ENCODE data around the gene FHL1.
"Not testable (repeated sequence)": the region's sequence is repeated elsewhere in the genome, so short reads cannot be mapped to it uniquely, and the experiment has no call there.

FHL1 gene

GRCh38 chrX:136147315-136147901 is at the start of gene FHL1:
Gene FHL1, plus strand, starts transcription at chrX:136147533.
- DNase-seq, result peak; percentile 13

- DNase-seq, result no peak
Observed at GRCh38 chrX:136097871-136098805, 49.2 kb upstream of the FHL1 start.

GRCh38 chrX:136104936-136105335 is 42.4 kb upstream of the FHL1 start:
- DNase-seq, result no peak

- DNase-seq, result no peak
Observed at GRCh38 chrX:136106920-136107528, 40.3 kb upstream of the FHL1 start.

GRCh38 chrX:136108905-136109304 is 38.4 kb upstream of the FHL1 start:
- not testable (repeated sequence) for DNase-seq

DNA sequence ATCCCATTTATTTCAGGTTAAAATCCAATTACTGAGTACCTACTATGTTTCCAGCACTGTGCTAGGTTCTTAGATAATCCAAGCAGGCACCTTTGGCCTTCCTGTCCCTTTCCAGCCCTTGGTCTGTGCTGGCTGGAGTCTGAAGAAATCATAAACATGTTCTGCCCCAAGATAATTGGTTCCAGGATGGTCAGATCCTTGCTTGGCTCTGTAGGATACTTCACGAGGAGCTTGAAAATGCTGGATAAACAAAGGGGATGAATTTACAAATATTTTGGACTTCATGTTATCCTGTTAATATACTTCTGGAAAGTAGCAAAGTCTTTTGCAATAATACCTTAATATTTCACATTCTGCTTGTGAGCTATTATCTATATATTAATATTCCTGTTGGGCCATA is 35.0 kb upstream of the FHL1 start:
- DNase-seq, result no peak

DNA sequence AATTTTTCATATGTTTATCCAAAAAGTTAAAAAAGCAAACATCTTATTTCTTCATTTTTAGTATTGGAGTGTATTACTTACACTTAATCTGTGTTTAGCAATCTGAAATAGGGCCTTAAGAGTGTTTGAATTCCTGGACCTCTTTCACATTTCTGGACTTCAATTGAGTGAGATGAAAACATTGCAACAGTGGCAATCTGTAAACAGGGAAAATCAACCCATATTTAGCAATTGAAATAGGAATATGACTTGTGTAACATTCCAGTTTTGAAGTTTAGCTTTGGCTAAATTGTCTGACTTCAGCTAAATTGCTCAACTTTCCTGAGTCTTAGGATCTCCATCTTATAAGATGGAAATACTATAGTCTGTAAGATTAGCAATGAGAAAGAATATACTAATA is 34.6 kb upstream of the FHL1 start:
- no peak for DNase-seq

- no peak for DNase-seq
Observed at GRCh38 chrX:136115126-136115903, 32.0 kb upstream of the FHL1 start.

- no peak for DNase-seq
Observed at GRCh38 chrX:136115904-136116297, 31.4 kb upstream of the FHL1 start.

DNA sequence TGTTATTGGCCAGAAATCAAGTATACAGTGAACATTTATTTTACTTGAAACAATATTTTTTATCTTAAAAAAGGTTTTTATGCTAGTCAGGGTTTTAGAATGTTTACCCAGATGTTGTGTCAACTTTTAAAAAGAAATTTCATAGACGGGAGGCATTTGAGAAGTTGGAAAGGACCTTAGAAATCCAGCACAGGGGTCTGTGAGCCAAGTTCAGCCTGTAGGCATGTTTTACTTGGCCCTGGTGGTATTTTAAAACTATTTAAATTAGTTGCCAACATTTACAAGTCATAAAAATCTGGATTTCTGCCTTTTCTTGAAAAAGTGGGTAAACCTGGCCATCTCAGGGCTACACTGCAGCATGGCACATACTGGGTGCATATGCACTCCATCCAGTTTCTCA is 25.5 kb upstream of the FHL1 start:
- DNase-seq, result no peak

- no peak for DNase-seq
Observed at GRCh38 chrX:136122207-136122606, 25.1 kb upstream of the FHL1 start.

- DNase-seq, result no peak
Observed at GRCh38 chrX:136125106-136125505, 22.2 kb upstream of the FHL1 start.

- no peak for DNase-seq
Observed at GRCh38 chrX:136126371-136126770, 21.0 kb upstream of the FHL1 start.

DNA sequence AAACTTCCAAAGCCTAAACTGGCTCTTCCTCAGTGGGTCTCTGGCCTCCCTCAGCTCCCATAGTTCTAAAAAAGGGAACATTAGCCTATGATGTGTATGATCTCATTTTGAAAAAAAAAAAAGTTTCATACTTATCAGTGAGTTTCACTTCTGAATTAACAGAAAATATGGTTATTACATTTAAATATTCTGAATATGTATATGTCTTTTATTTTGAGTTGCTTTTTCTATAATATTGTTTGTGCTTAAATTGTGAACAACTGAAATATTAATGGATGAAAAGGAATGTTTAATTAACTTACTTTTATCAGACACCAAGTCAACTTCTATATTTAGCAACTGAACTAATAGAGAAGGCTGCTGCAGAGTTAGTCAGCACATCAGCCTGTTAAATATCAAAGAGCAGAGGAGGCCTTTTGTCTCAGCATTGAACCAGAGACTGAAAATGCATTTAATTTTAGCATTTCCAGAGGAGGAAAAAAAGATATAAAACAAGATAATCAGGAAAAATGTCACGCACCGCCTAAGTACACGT is 20.4 kb upstream of the FHL1 start:
- no peak for DNase-seq

GRCh38 chrX:136128743-136129142 is 18.6 kb upstream of the FHL1 start:
- no peak for DNase-seq

GRCh38 chrX:136130931-136131833 is 16.2 kb upstream of the FHL1 start:
- DNase-seq, result peak; percentile 14

DNA sequence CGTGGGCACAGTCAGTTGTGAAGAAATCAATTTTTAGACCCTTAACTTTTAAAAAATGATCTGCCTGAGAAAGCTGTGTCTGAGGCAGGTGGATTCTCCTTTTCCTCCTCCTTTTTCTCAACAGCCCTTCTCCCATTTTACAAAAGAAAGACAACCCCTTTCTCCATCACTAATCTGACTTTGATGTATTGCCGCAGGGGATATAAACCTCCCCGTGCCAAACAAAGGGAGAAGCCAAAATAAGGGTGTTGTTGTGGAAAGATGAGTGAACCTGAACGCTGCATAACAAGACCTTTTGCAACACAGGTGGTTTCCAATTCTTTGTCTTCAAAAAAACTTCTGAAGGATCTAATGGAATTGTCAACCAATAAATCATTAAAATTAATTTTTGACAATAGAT is 8.4 kb upstream of the FHL1 start:
- no peak for DNase-seq

DNA sequence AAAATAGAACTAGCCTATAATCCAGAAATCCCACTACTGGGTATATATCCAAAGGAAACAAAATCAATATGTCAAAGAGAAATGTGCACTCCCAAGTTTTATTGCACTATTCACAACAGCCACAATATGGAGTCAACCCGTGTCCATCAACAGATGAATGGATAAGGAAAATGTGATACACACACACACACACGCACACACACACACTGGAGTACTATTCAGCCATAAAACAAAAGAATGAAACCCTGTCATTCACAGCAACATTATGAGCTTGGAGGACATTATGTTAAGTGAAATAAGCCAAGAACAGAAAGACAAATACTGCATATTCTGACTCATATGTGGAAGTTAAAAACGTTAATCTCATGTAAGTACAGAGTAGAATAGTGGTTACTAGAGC is 5.8 kb upstream of the FHL1 start:
- DNase-seq, result no peak

GRCh38 chrX:136142592-136142991 is 4.7 kb upstream of the FHL1 start:
- no peak for DNase-seq

GRCh38 chrX:136143711-136144110 is 3.6 kb upstream of the FHL1 start:
- DNase-seq, result no peak

DNA sequence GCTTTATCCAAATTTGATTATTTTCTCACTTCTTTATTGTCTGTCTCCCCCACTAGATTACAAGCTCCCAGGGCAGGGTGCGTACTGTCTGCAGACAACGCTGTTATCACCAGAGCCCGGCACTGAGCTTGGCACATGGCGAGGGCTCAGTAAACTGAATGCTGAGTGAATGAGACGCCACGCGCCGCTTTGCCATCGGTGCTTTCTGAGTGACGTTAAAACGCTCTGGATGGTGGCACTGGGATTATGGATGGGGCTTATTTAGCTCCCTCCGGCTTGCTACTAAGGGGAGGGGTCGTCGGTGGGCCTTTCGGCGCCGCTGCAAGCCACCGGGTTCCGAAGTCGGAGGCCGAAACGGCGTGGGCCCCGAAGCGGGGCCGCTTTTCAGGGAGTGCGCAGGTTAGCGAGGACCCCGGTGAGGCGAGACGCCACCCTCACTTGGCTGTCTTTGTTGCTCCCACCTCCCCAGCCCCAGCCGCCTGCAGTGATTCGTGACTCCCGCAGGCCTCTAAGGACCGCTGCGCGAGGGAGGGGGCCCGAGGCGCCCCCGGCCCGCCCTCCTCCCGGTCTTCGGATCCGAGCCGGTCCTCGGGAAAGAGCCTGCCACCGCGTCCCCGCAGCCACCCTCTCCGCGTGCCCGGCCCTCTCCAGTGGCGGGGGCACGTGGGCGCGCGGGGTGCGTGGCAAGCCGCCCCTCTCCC is 569 bp upstream of the FHL1 start:
- DNase-seq, result peak; percentile 3

Data from stimulated activated CD4-positive, alpha-beta T cell treated with anti-CD3 and anti-CD28 coated beads, Interleukin-1b, Interleukin-23, amount 100 ng/mL, for 48 hours (primary cell).